ENCODE results near the gene ATP5F1C. TPM values are rescaled to one million over a fixed set of nuclear protein-coding genes. Genes with fewer than 3 reads are reported as not detected.

ATP5F1C gene
- total RNA-seq, 1 experiment from 2014 or later = 292 TPM

GRCh38 chr10:7768417-7768816 lies 19.6 kb upstream of the ATP5F1C start:
- Histone ChIP-seq H3K4me2 (ENCODE audit: low read length) (no peak overlapping the region), H3K27ac (ENCODE audit: low read depth, low read length) (no peak overlapping the region), H3K27me3 (ENCODE audit: insufficient read depth, low read length) (no peaks in the 10 kb centered on the region), H3K36me3 (ENCODE audit: control insufficient read depth in 1 of 2, insufficient read depth in 2 of 2, low read length in 2 of 2) (peaks cover 7 to 29% of the 10 kb centered on the region in 2 experiments; a peak in 3 of 4 replicates), H3K9me2 (ENCODE audit: insufficient read depth) (no peaks in the 10 kb centered on the region), H4K20me1 (ENCODE audit: insufficient read depth) (no peaks in the 10 kb centered on the region), H3K9me3 (ENCODE audit: control insufficient read depth in 1 of 2, insufficient read depth in 1 of 2, low read depth in 1 of 2, low read length in 2 of 2) (no peaks in the 10 kb centered on the region), H3K9ac (ENCODE audit: low read length) (no peak overlapping the region), H3K79me2 (ENCODE audit: insufficient read depth, low read length) (no peaks in the 10 kb centered on the region), H3K4me3 (replicated peaks in 1 of 2; ENCODE audit: low read depth in 1 of 2, low read length in 2 of 2) (no peak overlapping the region), H2AFZ (ENCODE audit: low read depth, low read length, poor library complexity, severe bottlenecking) (no peak overlapping the region), H3K4me1 (ENCODE audit: control insufficient read depth in 1 of 2, insufficient read depth in 2 of 2, low read length in 2 of 2) (no peaks in the 10 kb centered on the region)
- TF ChIP-seq, protein P1, sequence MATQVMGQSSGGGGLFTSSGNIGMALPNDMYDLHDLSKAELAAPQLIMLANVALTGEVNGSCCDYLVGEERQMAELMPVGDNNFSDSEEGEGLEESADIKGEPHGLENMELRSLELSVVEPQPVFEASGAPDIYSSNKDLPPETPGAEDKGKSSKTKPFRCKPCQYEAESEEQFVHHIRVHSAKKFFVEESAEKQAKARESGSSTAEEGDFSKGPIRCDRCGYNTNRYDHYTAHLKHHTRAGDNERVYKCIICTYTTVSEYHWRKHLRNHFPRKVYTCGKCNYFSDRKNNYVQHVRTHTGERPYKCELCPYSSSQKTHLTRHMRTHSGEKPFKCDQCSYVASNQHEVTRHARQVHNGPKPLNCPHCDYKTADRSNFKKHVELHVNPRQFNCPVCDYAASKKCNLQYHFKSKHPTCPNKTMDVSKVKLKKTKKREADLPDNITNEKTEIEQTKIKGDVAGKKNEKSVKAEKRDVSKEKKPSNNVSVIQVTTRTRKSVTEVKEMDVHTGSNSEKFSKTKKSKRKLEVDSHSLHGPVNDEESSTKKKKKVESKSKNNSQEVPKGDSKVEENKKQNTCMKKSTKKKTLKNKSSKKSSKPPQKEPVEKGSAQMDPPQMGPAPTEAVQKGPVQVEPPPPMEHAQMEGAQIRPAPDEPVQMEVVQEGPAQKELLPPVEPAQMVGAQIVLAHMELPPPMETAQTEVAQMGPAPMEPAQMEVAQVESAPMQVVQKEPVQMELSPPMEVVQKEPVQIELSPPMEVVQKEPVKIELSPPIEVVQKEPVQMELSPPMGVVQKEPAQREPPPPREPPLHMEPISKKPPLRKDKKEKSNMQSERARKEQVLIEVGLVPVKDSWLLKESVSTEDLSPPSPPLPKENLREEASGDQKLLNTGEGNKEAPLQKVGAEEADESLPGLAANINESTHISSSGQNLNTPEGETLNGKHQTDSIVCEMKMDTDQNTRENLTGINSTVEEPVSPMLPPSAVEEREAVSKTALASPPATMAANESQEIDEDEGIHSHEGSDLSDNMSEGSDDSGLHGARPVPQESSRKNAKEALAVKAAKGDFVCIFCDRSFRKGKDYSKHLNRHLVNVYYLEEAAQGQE (IDR thresholded peaks at IDR 0.05; ENCODE audit: low read depth) = no peak
- TF ChIP-seq SP1 (IDR thresholded peaks at IDR 0.05; ENCODE audit: low read depth) (no peak), FOSL1 (IDR thresholded peaks at IDR 0.05; ENCODE audit: low read depth) (no peak), MAX (IDR thresholded peaks at IDR 0.05) (no peak), CTCF (IDR thresholded peaks at IDR 0.05 in 2 of 3, conservative IDR thresholded peaks at IDR 0.05 in 1 of 3; ENCODE audit: borderline replicate concordance in 1 of 3, insufficient read depth in 1 of 3, low read depth in 2 of 3, low read length in 2 of 3) (no peak), CBX3 (IDR thresholded peaks at IDR 0.05; ENCODE audit: low read depth) (no peak), EZH2 (IDR thresholded peaks at IDR 0.05) (no peak), POLR2AphosphoS5 (IDR thresholded peaks at IDR 0.05; ENCODE audit: low read depth, low read length) (no peak), ZNF274 (IDR thresholded peaks at IDR 0.05; ENCODE audit: low read depth, low read length) (no peak), POLR2A (IDR thresholded peaks at IDR 0.05; ENCODE audit: borderline replicate concordance, extremely low read depth, insufficient read depth, insufficient read length) (no peak), EZH2phosphoT487 (IDR thresholded peaks at IDR 0.05; ENCODE audit: borderline replicate concordance) (no peak)
- ChIA-PET CTCF (no interaction called here), POLR2A (no interaction called here), RAD21 (ENCODE audit: low non-redundant PET in 1 of 2, low total read pairs in 2 of 2, uncharacterized antibody in 2 of 2, unreplicated experiment in 2 of 2) (no interaction called here)
- ATAC-seq (no peak), DNase-seq (ENCODE audit: low read depth, low spot score) (no peak)
- BruUV-seq (replicated peaks) = no TSS peak
- intact Hi-C loops (cut with micrococcal nuclease) = no loop called here
